Smooth muscle cell (in vitro differentiated cells): ENCODE data around the gene RPL7L1. TPM values are rescaled to one million over a fixed set of nuclear protein-coding genes. Genes with fewer than 3 reads are reported as not detected.

Experiments
- DNase-seq: peaks from one replicate; lab custom pipeline; 2025; ENCODE audit not compliant: unreplicated experiment; lab: John Stamatoyannopoulos, UW
- H2AFZ ChIP-seq: fragments of 200-600 bp; sonication (generic); 2 replicates; pipeline ENCODE4 v1.6.0; 2016; ENCODE audit warnings: antibody characterized with exemption, low read depth, mild to moderate bottlenecking
- H3F3A ChIP-seq: fragments of 200-600 bp; sonication (generic); 2 replicates; pipeline ENCODE4 v1.6.0; 2017; ENCODE audit warnings: antibody characterized with exemption, low read depth
- H3K27ac ChIP-seq: fragments of 200-600 bp; sonication (generic); 2 replicates; pipeline ENCODE4 v1.5.1; 2016; ENCODE audit warnings: low read depth, mild to moderate bottlenecking
- H3K27me3 ChIP-seq: fragments of 200-600 bp; sonication (generic); 2 replicates; pipeline ENCODE4 v1.6.1; 2016; ENCODE audit warnings: low read depth, mild to moderate bottlenecking
- H3K36me3 ChIP-seq: fragments of 200-600 bp; sonication (generic); 2 replicates; pipeline ENCODE4 v1.5.1; 2016; ENCODE audit warnings: low read depth
- H3K4me1 ChIP-seq: fragments of 200-600 bp; sonication (generic); 2 replicates; pipeline ENCODE4 v1.5.1; 2016; ENCODE audit warnings: low read depth
- H3K4me2 ChIP-seq: fragments of 200-600 bp; sonication (generic); 2 replicates; pipeline ENCODE4 v1.6.0; 2016; ENCODE audit warnings: mild to moderate bottlenecking
- H3K4me3 ChIP-seq: fragments of 200-600 bp; sonication (generic); 2 replicates; pipeline ENCODE4 v1.5.1; 2016; ENCODE audit warnings: mild to moderate bottlenecking
- H3K79me2 ChIP-seq: fragments of 200-600 bp; sonication (generic); 2 replicates; pipeline ENCODE4 v1.6.0; 2016; ENCODE audit warnings: low read depth, mild to moderate bottlenecking
- H3K9ac ChIP-seq: fragments of 200-600 bp; sonication (generic); 2 replicates; pipeline ENCODE4 v1.6.0; 2016; ENCODE audit warnings: low read depth
- H3K9me3 ChIP-seq: fragments of 200-600 bp; sonication (generic); replicated peaks from 2 replicates; pipeline ENCODE4 v1.5.1; 2016; ENCODE audit warnings: low read depth
- H4K20me1 ChIP-seq: fragments of 200-600 bp; sonication (generic); 2 replicates; pipeline ENCODE4 v1.6.0; 2016; ENCODE audit warnings: low read depth
- WGBS: methylation state at CpG from one replicate; pipeline ENCODE4 v1.1.7; 2016; ENCODE audit warnings: low lambda C conversion rate; 5-methylcytosine and 5-hydroxymethylcytosine counted together
- polyA plus RNA-seq: library from polyadenylated mRNA; unstranded; fragments of >200 nt; fragmentation: Nextera tagmentation; extraction: Ambion mirVana; gene quantifications from 2 replicates; pipeline ENCODE4 v1.2.1, GENCODE V29; 2016
- total RNA-seq: library from RNA; depleted of rRNA; stranded (reverse); fragments of >200 nt; gene quantifications from 2 replicates; pipeline ENCODE4 v1.2.3, GENCODE V29; 2014
- TF ChIP-seq, protein P1 (sequence below): fragments of 200-600 bp; sonication (generic); IDR thresholded peaks from 2 replicates; pipeline ENCODE4 v1.5.1; 2017; ENCODE audit warnings: borderline replicate concordance, mild to moderate bottlenecking, antibody characterized with exemption; ENCODE audit not compliant: insufficient read depth, poor library complexity, severe bottlenecking

The RPL7L1 gene
- total and polyA plus RNA-seq, 2 experiments from 2014 or later, result 51.7 to 64.0 TPM

DNA sequence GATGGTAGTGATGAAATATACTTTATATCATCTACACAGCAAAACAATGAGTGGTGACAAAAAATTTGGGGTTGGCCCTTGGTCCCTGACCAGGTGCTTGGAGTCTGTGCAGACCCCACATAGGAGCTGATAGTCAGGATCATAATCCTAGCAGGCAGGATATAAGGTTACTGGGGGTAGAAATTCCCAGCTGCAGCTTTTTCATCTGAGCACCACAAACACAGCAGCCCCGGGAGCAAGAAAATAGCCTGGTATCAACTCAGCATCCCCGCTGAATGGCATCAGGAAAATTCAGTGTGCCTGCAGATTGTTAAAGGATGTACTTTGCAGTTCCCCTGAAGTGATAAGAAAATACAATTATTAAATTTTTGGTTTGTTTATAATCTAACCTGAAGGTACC lies 27.8 kb upstream of the RPL7L1 start:
- H2AFZ ChIP-seq, result no peak overlapping the region
- H3K9me3 ChIP-seq, result no peaks in the 10 kb centered on the region
- no peak overlapping the region for H3K4me2 ChIP-seq
- H3K4me1 ChIP-seq, result no peaks in the 10 kb centered on the region
- H3K27me3 ChIP-seq, result no peaks in the 10 kb centered on the region
- TF ChIP-seq, protein P1, sequence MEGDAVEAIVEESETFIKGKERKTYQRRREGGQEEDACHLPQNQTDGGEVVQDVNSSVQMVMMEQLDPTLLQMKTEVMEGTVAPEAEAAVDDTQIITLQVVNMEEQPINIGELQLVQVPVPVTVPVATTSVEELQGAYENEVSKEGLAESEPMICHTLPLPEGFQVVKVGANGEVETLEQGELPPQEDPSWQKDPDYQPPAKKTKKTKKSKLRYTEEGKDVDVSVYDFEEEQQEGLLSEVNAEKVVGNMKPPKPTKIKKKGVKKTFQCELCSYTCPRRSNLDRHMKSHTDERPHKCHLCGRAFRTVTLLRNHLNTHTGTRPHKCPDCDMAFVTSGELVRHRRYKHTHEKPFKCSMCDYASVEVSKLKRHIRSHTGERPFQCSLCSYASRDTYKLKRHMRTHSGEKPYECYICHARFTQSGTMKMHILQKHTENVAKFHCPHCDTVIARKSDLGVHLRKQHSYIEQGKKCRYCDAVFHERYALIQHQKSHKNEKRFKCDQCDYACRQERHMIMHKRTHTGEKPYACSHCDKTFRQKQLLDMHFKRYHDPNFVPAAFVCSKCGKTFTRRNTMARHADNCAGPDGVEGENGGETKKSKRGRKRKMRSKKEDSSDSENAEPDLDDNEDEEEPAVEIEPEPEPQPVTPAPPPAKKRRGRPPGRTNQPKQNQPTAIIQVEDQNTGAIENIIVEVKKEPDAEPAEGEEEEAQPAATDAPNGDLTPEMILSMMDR, result no peak
- WGBS, result 94% methylated on average over 2 of the region's 2 CpGs
- no peaks in the 10 kb centered on the region for H3K36me3 ChIP-seq
- no peak overlapping the region for H3K9ac ChIP-seq
- no peaks in the 10 kb centered on the region for H3F3A ChIP-seq
- H4K20me1 ChIP-seq, result no peaks in the 10 kb centered on the region
- no peak for DNase-seq
- H3K79me2 ChIP-seq, result no peaks in the 10 kb centered on the region
- no peak overlapping the region for H3K27ac ChIP-seq
- no peak overlapping the region for H3K4me3 ChIP-seq

DNA sequence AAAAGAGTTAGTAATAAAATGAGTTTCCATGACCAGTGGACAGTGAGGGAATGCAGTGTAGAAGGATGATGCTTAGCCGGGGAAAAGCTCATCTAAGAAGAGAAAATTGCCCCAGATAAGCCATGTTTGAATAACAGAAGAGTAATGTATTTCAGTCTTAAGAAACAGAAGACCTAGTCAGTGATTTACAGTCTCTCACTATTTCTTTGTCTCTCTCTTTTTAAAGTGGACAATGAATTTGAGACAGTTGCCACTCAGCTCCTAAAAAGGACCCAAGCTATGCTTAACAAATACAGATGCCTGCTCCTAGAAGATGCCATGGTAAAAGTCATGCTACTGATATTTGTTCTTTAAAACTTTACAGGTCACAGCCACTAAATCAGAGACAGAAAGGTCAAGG lies 19.4 kb upstream of the RPL7L1 start:
- H3K79me2 ChIP-seq, result no peaks in the 10 kb centered on the region
- H3K4me3 ChIP-seq, result no peak overlapping the region
- no peaks in the 10 kb centered on the region for H3K4me1 ChIP-seq
- no peaks in the 10 kb centered on the region for H3K9me3 ChIP-seq
- no peaks in the 10 kb centered on the region for H4K20me1 ChIP-seq
- H2AFZ ChIP-seq, result no peak overlapping the region
- TF ChIP-seq, protein P1, result no peak
- no peaks in the 10 kb centered on the region for H3F3A ChIP-seq
- H3K27me3 ChIP-seq, result no peaks in the 10 kb centered on the region
- H3K4me2 ChIP-seq, result no peak overlapping the region
- H3K27ac ChIP-seq, result no peak overlapping the region
- H3K9ac ChIP-seq, result no peak overlapping the region
- WGBS, result 100% methylated on average over 1 of the region's 1 CpG
- peaks cover 9% of the 10 kb centered on the region for H3K36me3 ChIP-seq
- no peak for DNase-seq

DNA sequence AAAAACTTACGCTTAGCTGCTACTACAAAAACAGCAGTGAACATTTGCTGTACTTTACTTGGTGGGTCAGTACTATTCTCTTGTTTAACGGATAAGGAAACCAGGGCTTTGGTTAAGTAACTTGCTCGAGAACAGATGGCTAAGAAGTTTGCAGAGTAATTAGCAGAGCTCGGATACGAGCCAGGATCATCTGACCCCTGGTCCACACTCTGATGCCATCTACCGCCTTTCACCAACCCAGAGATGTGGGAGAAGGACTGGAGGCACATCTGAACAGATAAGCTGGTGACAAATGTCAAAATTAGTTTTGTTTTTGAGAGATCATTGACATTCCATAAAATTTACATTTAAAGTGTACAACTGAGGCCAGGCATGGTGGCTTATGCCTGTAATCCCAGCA lies 18.9 kb upstream of the RPL7L1 start:
- Histone ChIP-seq H3K4me2 (no peak overlapping the region), H3K4me3 (no peak overlapping the region), H3K36me3 (peaks cover 9% of the 10 kb centered on the region), H3K9me3 (no peaks in the 10 kb centered on the region), H3K4me1 (no peaks in the 10 kb centered on the region), H3K27me3 (no peaks in the 10 kb centered on the region), H3K27ac (no peak overlapping the region), H3F3A (no peaks in the 10 kb centered on the region), H4K20me1 (no peaks in the 10 kb centered on the region), H2AFZ (no peak overlapping the region), H3K9ac (no peak overlapping the region), H3K79me2 (no peaks in the 10 kb centered on the region)
- TF ChIP-seq, protein P1, result no peak
- 95% methylated on average over 6 of the region's 6 CpGs for WGBS
- DNase-seq, result no peak

DNA sequence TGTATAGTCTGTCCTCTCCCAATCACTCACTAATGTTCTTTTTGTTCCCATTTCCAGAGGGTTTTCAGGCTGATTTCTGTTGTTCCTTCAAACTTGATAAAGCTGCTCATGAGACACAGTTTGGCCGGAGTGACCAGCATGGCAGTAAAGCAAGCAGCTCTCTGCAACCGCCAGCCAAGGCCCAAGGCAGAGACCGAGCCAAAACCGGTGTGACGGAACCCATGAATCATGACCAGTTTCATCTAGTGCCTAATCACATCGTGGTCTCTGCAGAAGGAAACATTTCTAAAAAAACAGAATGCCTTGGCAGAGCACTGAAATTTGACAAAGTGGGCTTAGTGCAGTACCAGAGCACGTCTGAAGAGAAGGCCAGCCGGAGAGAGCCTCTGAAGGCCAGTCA lies 14.8 kb upstream of the RPL7L1 start:
- TF ChIP-seq, protein P1, result no peak
- Histone ChIP-seq H2AFZ (no peak overlapping the region), H3K36me3 (peaks cover 9% of the 10 kb centered on the region), H4K20me1 (no peaks in the 10 kb centered on the region), H3K79me2 (no peaks in the 10 kb centered on the region), H3K4me2 (no peak overlapping the region), H3K27me3 (no peaks in the 10 kb centered on the region), H3K9ac (no peak overlapping the region), H3K27ac (no peak overlapping the region), H3K9me3 (no peaks in the 10 kb centered on the region), H3K4me1 (no peaks in the 10 kb centered on the region), H3F3A (no peaks in the 10 kb centered on the region), H3K4me3 (no peak overlapping the region)
- no peak for DNase-seq
- WGBS, result 94% methylated on average over 8 of the region's 8 CpGs
